DLD1 (cell line): ENCODE measurements around the gene POLE.

Experiments used
- in situ Hi-C: cut with HindIII; loops from 2 replicates; pipeline ENCODE4 v1.10.0; 2017; ENCODE audit warnings: low sequenced_read_pairs

Gene POLE, protein sequence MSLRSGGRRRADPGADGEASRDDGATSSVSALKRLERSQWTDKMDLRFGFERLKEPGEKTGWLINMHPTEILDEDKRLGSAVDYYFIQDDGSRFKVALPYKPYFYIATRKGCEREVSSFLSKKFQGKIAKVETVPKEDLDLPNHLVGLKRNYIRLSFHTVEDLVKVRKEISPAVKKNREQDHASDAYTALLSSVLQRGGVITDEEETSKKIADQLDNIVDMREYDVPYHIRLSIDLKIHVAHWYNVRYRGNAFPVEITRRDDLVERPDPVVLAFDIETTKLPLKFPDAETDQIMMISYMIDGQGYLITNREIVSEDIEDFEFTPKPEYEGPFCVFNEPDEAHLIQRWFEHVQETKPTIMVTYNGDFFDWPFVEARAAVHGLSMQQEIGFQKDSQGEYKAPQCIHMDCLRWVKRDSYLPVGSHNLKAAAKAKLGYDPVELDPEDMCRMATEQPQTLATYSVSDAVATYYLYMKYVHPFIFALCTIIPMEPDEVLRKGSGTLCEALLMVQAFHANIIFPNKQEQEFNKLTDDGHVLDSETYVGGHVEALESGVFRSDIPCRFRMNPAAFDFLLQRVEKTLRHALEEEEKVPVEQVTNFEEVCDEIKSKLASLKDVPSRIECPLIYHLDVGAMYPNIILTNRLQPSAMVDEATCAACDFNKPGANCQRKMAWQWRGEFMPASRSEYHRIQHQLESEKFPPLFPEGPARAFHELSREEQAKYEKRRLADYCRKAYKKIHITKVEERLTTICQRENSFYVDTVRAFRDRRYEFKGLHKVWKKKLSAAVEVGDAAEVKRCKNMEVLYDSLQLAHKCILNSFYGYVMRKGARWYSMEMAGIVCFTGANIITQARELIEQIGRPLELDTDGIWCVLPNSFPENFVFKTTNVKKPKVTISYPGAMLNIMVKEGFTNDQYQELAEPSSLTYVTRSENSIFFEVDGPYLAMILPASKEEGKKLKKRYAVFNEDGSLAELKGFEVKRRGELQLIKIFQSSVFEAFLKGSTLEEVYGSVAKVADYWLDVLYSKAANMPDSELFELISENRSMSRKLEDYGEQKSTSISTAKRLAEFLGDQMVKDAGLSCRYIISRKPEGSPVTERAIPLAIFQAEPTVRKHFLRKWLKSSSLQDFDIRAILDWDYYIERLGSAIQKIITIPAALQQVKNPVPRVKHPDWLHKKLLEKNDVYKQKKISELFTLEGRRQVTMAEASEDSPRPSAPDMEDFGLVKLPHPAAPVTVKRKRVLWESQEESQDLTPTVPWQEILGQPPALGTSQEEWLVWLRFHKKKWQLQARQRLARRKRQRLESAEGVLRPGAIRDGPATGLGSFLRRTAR (N-terminal part only)

DNA sequence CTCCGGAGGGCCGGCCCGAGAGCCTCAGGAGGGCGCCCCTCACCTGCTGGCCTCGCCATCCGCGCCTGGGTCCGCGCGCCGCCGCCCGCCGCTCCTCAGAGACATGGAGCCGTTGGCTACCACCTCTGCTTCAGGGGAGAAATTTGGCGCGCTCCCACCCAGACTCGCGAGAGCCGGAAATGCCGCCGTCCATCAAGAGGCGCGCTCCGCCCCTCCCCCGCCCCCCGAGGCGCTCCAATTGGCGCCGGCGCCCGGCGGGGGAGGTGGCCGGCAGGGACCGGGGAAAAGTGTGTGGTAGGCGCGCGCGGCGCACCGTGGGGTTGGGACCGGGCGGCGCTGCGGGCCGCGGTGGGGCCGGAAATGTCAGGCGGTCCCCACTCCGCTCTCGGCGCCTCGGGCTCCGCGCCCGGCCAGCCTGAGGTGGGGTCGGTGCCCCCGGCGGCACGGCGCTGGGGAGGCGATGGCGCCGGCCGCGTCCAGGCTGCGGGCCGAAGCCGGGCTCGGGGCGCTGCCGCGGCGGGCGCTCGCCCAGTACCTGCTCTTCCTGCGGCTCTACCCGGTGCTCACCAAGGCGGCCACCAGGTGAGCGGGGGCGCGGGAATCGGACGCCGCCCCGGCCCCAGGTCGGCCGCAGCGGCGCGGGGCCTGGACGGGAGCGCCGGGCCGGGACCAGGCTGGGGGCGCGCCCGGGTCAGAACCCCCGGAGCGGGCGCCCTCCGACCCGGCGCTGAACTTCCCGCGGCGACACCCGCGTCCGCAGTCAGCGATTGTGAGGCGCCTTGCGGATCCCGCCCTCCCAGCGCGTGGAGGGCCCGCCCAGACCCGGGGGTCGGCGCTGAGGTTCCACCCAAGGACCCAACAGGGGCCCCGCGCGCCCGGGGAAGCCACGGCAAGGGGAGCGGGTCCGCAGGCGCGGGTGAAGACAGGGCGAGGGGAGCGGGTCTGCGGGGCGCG is at the start of gene POLE, which contains the start of gene PXMP2:
POLE (minus strand) TSS at position 132 of the 954 bp plus-strand sequence; CDS start at position 105, 27 bp downstream.
PXMP2 (plus strand) TSS at position 377 of the 954 bp plus-strand sequence; CDS start at position 461, 84 bp downstream.
- in situ Hi-C loops = no loop called here

DNA sequence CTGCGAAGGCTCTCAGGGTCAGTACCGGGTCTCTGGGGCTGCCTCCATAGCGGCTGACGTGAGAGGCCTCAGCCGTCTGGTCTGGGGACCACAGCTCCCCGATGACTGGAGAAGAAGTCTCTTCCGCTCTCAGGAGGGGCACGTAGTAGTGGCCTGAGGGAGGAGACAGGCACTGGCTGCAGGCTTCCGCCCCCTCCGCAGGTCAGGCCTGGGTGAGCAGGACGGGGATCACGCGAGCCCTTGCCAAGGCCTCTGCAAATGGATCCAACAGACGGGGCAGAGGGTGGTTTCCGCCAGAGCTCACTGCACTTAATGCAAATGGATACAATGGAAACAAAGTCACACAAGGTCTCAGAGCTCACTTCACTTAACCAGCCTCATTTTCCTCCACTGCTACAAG is 49.8 kb upstream of the POLE start:
- in situ Hi-C loops = no loop called here

DNA sequence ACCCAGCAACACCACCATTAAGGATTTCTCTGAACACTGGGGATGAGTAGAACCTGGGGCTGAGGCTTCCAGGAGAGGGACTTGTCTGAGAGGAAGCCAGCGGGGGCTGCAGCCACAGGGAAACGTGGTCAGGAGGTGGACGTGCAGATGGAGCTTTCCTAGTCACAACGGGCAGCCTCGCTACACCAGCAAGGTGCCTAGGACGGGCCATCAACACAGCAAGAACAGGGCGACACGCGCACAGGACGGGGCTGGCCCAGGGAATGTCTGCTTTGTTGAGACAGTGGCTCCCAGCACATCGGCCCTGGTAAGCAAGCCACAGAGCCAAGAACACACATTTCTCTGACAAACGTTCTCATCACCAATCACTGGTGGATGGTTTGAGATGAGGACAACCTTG is 49.2 kb upstream of the POLE start:
- in situ Hi-C loops = no loop called here

DNA sequence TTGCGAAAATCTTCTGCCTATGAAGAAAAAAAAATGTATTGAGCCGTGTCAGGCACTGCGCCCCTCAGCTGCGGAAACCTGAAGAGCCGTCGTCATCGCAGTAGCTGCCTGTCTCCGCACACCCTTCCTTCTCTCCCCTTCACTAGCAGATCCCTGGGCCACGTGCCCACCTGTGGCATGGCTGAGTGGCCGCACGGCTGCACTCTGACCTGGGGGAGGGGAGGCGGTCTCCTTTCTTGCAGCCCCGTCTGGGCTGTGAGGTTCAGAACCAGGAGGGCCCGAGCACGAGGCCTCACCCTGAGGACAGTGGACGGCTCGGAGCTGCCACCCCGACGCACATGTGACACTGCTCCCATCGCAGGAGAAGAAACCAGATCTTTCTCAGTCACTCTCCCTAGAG is 48.4 kb upstream of the POLE start:
- in situ Hi-C loops = no loop called here

DNA sequence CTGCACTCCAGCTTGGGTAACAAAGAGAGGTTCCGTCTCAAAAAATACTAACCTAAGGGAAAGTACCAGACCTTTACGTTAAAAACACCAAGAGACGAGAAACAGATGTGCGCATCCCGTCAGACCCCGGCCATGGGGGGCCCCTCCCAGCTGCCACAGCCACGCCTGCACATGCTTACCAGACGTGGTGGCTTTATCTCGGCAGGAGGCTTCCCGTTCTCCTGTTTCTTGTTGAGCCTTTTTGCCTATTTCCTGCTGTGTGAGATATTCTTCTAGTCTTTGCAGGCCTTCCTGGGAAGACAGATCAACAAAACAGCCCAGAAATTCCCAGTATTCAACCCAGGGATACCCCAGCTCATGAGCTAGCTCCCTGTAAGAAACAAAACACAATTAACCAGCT is 47.1 kb upstream of the POLE start:
- in situ Hi-C loops = no loop called here

DNA sequence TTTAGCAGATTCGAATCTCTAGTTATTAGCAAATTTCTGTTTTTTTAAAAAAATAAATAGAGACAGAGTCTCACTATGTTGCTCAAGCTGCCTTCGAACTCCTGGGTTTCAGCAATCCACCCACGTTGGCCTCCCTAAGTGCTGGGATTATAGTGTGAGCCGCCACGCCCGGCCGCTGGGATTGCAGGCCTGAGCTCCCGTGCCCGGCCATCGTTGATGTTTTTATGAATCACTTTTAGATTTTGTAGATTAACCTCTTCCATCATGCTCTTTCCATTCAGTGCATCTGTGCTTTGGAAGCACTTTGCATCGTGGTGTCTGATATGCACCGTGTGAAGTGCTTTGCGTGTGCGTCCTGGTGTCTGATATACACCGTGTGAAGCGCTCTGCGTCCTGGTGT is 44.4 kb upstream of the POLE start:
- in situ Hi-C loops = no loop called here

DNA sequence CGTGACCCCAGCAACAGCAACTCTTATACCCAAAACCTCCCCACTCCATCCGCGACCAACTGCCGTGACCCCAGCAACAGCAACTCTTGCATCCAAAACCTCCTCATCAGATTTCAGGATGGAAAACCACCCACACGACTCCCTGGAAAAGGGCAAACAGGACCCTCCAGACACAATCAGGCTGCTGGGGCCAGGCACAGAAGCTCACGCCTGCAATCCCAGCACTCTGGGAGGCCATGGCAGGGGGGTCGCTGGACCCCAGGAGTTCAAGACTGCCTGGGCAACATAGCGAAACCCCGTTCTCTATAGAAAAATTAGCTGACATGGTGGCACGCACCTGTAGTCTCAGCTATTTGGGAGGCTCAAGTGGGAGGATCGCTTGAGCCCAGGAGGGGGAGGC is 43.2 kb upstream of the POLE start:
- in situ Hi-C loops = no loop called here

DNA sequence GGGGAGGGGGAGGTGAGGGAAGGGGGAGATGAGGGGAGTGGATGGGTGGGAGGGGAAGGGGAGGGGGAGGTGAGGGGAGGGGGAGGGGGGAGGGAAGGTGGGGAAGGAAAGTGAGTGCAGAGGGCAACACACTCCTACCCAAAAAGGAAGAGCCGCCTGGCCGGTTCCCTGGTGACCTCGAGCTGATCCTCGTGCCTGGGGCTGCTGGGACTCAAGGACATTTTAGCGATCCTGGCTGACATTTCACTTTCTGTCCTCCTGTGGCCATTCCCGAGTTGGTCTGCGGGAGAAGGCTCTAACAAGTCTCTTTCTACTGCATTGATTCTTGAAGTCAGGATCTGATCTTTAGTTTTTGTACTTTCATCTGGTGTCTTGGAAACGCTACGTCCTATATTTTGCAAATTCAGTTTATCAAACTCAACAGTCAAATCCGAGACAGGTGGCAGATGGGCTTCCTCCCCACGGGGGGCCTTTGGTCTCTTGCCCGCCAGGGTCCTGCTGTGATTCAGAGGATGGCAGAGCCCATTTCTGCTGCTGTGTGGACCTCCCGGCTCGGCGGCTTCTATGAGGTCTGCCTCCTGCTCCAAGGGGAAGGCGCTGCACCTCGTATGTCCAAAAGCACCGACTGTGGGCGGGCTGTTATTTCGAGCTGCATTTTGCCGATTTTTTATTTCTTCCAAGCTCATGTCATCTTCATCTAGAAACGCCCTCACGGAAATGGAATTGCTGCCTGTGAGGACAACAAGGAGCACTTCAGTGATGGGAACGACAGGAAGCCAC is 42.6 kb upstream of the POLE start:
- in situ Hi-C loops = no loop called here

DNA sequence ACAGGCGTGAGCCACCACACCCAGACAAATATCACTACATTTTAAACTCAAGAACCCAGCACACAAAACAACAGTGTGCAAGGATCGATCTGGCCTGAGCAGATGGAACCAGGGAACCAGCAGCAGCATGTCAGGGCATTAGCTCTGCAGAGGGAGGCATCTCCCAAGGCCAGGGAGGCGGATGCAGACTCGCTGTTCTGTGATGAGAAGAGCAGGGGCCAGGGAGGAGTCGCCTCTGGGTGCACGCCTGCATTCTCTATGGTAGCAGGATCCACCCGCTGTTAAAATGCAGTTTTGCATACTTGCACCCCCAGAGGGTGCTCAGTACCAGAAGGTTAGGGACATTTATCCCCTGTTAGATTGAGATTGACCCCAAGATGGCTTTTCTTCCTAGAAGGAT is 41.4 kb upstream of the POLE start:
- in situ Hi-C loops = no loop called here

DNA sequence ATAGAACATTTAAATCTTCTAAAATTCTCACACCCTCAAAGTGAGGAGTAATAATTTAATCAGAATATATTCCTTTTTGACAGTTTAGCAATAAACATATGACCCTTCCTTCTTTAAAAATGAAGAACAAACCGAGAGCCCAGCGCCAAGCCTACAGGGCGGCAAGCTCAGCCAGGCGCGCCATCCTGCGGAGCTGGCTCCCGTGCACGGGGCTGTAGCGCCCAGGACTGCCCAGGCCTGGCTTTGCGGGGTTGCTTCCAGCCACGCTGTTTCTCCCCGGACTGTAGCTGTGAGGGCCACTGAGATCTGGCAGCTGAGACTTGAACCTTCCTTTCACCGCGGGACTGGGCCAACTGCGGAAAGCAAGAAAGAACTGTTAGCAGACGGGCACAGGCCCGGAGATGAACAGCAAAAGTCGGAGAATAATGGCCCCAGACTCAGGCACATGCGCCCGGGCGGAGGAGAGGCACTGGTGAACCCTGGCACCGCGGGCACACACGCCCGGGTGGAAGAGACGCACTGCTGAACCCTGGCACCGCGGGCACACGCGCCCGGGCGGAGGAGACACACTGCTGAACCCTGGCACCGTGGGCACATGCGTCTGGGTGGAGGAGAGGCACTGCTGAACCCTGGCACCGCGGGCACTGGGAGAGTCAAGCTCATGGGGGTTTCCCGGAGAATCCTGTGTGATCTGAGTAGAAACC is 40.1 kb upstream of the POLE start:
- in situ Hi-C loops = no loop called here

DNA sequence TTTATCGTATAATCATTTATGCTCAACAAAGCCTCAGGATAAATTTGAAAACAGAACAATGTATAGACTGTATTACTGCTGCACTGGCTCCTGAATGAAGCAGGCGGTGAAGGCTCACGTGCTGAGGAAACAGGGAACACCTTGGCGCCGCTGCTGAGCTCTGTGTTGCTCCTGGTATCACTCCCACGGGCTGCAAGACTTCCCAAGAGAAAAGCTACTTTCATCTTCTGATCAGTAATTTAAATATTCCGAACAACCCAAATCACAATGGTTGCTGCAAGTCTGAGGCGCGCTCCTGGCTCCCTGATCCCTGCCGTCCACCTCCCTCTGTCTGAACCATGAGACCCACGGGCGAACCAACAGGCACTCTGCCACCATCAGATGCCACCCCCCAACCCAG is 39.2 kb upstream of the POLE start:
- in situ Hi-C loops = no loop called here

DNA sequence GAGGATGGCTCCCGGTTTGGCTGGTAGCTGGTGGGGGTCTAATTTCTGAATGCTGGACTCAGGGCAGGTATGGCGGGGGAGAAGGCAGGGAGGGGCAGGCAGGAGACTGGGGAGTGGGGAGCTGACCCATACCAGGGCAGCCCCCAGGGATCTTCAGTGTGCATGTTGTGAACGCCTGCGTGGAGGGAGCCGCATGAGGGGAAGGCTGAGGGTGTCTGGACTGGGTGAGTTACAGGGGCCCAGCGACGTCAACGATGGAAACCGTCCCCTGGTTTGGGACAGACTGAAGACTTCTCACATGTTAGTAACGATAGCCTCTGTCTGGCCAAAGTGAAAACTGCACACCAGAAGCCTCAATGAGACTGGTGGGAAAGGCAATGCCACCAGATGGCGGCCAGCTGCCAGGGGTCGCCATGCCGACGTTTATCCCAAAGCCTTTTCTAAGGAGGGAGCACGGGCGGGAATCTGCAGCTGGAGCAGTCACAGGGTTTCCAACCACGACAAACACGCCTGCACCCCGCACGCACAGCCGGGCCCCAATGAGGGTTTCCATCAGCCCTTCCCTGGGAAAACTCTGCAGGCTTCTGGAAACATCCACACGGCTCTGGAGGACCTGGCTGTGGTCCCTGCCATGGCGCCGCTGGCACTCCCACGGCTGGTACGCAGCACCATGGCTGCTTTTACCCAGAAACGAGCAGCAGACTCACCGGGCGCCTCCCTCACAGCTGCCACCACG is 37.5 kb upstream of the POLE start:
- in situ Hi-C loops = no loop called here

DNA sequence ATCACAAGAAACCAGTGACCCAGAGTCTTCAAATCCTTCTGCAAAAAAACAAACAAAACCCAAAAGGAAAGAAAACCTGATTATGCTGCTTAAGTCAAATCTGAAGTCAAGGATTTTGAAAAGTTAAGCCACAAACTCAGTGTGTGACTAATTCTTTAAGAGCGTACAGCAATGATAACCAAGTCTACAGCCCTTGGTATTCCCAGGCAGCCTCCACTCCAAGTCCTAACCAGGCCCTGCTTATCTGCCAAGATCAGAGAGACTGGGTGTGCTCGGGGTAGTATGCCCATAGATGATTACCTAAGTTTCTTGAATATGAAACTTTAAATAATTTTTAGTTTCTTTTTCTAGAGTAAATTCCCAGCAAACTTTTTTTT is 36.6 kb upstream of the POLE start:
- in situ Hi-C loops = no loop called here

DNA sequence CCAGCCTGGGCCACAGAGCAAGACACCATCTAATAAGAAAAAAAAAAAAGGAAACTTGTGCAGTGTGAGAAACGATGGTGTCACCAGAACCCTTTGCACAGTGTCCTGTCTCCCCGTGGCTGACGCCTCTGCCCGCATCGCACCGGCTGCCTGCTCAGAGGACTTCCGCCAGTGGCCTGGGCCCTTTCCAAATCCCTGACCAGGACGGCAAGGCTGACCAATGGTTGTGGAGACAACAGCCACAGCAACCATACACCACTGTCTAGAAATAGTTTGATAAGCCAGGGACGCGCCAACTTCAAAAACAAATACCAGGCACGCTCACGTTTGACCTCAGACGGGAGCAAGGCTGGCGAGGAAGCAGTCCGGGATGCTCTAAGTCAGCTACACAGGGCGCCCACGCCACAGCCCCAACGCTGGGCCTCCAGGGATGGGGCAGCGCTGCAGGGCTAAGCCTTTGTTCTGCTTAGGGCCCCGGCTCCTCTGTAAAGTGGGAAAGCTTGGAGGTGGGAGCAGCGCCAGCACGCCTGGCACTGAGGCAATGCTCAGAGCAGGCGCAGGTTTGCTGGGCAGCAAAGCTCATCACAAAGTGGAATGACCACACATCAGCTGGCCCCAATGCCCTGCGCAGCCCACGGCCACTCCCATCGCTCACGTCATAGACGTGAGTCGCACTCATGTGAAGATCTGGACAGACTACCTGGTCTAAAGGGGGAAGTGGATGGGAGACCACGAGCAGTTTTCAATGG is 36.0 kb upstream of the POLE start:
- in situ Hi-C loops = no loop called here

DNA sequence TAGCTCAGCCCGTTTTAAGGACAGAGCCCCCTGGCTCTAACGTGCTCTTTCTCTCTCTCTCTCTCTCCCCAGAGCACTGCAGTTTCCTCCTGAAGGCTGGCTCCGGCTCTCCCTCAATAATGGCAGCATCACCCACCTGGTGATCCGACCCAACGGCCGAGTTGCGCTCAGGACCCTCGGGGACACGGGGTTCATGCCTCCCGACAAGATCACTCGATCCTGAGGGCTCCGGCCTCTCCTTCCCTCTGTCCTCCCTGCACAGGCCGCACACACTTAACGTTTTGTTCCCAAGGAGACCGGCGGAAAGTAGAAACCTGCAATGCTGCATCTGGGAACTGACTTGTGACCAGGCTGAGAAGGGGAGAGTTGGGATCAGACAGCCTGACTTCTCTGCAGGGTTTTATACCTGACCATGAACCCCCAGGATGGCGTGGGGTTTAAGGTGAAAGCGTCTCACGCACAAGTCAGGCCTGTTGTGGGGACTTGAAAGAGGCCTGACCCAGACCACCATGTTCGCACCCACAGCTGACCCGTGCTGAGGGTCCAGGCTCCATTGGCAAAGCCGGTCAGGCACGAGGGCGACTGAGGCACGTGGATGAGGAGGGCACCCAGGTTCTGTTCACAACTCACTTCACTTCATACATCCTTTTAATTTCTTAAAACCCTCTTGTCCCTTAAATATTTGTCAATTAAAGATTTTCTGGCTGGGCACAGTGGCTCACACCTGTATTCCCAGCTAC is 33.6 kb upstream of the POLE start:
- in situ Hi-C loops = no loop called here

DNA sequence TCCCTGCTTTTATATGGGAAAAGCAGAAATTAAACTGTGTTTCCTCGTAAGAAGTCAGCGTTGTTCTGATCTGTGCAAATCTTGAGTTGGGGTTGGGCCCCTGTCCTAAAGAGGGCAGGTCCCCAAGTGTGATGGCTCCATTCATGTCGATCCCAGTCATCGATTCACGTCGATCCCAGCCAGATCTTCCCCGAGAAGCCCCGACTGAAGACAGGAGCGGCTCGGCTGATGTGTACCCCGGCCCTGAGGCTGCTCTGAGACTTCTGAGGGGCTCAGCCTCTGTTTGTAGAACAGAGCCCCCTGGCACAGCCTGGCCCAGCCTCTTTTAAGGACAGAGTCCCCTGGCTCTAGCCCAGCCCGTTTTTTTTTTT is 32.8 kb upstream of the POLE start:
- in situ Hi-C loops = no loop called here
